Activated CD8-positive, alpha-beta memory T cell treated with anti-CD3 and anti-CD28 coated beads, Interleukin-2, amount 50 U/mL, for 1 hour (primary cell): ENCODE measurements around the gene MAP3K19.
"Not testable (repeated sequence)": the region's sequence is repeated elsewhere in the genome, so short reads cannot be mapped to it uniquely, and the experiment has no call there.

Experiments used
- DNase-seq: peaks from one replicate; pipeline ENCODE4 v3.0.0-alpha.2; 2020; ENCODE audit errors: extremely low read depth

Gene MAP3K19

GRCh38 chr2:135052042-135052876 lies 5.0 kb upstream of the MAP3K19 start, which contains the start of gene RAB3GAP1:
TSS of gene RAB3GAP1 (plus strand) at chr2:135052292. CDS start at chr2:135052308, 16 bp downstream.
- DNase-seq: peak; percentile 89

GRCh38 chr2:135050684-135051083 lies 3.4 kb upstream of the MAP3K19 start:
- no peak for DNase-seq

DNA sequence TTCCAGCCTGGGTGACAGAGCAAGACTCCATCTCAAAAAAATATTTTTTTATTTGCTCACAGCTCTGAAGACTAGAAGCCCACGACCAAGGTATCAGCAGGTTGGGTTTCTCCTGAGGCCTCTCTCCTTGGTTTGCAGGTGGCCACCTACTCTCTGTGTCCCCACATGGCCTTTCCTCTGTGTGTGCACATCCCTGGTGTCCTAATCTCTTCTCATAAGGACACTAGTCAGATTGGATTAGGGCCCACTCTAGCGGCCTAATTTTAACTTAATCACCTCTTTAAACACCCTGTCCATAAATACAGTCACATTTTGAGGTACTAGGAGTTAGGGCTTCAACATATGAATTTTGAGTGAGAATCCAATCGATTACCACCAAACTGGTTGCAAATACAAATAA lies 2.9 kb upstream of the MAP3K19 start:
- no peak for DNase-seq

DNA sequence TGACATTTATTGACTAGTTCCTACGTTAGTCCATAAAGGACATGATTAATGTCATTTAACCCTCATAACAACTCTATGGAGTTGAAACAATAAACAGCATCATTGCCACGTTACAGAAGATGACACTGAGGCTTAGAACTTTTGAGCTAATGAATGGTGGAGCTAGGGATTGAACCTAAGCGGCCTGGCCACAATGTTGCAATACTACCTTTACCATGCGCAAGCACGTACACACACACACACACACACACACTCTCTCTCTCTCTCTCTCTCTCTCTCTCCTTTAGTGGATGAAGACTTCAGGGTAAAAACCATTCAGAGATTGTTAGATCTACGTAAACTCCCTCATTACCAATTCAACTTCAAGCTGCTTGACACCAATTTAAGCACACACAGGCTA lies 875 bp upstream of the MAP3K19 start:
- DNase-seq: no peak

DNA sequence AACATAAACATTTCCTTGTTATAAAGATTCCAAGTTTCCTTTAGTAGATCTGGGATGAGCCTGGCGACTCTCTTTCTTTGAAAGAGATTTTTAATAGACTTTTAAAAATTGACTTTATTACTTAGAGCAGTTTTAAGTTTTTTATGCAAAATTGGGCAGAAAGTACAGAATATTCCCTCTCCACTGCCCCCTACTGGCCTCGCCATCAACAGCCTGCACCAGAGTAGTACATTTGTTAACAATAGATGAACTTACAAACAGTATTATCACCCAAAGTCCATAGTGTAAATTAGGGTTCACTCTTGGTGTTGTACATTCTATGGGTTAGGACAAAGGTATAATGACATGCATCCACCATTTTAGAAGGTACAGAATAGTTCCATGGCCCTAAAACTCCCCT lies 3.9 kb downstream of the MAP3K19 start:
- DNase-seq: no peak

GRCh38 chr2:135037831-135038230 lies 9.4 kb downstream of the MAP3K19 start:
- DNase-seq: no peak

DNA sequence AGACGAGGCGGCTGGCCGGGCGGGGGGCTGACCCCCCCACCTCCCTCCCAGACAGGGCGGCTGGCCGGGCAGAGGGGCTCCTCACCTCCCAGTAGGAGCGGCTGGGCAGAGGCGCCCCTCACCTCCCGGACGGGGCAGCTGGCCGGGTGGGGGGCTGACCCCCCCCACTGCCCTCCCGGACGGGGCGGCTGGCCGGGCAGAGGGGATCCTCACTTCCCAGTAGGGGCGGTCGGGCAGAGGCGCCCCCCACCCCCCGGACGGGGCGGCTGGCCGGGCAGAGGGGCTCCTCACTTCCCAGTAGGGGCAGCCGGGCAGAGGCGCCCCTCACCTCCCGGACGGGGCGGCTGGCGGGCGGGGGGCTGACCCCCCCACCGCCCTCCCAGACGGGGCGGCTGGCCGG lies 14.0 kb downstream of the MAP3K19 start:
- DNase-seq: not testable (repeated sequence)

DNA sequence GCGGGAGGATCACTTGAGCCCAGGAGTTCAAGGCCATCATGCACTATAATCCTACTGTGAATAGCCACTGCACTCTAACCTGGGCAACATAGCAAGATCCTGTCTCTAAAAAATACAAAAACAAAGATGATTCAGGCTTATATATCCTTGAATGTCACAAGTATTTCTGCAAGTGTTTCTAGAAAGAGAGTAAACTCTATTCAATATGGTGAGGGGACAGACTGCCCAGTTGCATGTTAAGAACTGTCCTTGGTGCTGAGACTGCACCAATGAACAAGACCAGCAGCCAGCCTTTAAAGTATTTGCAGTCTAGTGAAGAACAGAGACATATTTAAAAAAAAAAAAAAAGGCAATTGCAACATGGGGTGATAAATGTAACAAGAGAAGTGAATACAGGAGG lies 16.4 kb downstream of the MAP3K19 start:
- no peak for DNase-seq

DNA sequence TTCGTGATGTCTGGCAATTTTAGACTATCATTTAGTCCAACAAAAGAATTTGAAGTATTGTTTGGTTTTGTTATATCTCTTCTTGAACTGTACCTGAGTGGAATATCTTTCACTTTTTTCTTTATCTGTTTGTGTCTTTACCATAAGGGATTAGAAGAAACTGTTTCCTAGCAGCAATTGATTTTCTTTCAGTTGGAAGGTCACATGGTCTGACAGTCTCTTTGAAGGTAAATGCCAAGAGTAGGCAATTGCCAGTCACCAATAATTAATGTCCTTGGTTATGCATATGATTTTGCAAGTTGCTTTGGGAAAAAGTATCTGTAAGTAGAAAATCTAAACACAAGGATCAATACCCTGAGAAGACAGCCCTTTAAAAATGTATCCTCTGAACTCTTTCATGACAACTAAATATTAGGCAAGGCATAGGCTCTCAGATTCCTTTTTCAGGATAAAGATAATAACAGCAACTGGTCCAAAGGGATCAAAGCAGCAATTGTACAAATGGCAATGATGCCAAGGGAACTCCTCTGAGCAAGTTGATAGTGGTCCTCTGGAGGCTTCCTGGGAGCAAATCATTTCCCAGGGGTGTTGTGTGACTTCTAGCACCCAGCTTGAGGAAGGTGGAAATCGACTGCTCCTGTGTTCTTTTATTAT lies 17.6 kb downstream of the MAP3K19 start:
- no peak for DNase-seq

- DNase-seq: no peak
Measured at GRCh38 chr2:135023886-135024485, 23.3 kb downstream of the MAP3K19 start.

DNA sequence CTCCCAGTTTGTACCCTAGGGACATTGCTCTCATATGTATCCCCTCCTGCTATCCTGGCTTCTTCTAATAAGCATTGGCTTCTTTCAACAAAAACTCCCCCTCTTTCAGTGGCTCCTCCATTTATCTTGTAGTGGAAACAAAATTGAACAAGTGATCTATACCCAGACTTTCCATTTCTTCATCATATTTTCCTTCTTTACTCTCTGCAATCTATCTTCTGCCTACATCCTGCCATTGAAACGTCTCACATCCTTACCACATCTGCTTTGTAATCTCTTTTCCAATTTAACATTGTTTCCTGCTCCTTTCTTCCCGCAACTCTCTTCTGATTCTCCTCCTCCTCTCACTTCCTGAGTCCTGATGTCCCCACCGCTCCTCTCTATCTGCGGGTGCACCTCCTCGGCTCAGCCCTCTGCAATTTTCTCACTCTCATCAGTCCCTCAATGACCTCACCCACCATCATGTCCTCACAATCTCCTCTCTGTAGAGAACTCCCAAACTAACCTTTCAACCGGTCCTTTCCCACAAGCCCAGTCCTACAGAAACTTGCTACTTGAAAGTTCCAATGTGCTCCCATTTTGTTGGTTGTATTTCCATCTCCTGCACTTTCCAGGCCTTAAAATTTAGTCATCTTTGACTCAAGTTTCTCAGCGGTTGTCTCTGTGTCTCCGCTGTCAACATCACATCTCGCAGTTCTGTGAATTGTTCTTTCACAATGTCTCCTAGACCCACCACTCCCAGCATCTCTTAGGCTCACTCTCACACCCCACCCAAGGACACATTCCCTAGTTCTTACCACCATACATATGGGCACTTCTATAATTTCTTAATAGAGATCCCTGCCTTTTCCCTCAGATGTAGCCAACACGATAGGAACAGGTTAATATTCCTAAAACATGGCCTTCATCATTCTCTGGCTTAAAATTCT lies 24.0 kb downstream of the MAP3K19 start:
- no peak for DNase-seq

DNA sequence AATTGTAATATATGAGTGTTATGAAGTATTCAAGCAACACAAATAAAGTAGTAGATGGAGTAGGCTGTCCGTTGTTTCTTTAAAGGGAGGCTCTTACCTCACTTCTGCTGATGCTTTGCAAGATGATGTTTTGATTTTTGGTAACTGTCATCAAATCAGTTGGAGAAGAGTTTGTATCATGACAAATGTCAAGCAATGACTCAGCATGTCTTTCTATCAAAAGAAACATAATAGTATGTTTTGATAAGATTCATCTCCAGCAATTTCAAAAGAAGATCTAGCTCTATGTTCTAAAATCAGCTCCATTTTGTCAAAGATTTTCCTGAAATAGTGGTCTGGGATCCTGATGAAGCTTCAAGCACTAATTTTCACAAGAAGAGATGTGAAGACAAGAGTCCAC lies 25.6 kb downstream of the MAP3K19 start:
- DNase-seq: no peak

- DNase-seq: no peak
Measured at GRCh38 chr2:135011633-135012032, 35.6 kb downstream of the MAP3K19 start.

DNA sequence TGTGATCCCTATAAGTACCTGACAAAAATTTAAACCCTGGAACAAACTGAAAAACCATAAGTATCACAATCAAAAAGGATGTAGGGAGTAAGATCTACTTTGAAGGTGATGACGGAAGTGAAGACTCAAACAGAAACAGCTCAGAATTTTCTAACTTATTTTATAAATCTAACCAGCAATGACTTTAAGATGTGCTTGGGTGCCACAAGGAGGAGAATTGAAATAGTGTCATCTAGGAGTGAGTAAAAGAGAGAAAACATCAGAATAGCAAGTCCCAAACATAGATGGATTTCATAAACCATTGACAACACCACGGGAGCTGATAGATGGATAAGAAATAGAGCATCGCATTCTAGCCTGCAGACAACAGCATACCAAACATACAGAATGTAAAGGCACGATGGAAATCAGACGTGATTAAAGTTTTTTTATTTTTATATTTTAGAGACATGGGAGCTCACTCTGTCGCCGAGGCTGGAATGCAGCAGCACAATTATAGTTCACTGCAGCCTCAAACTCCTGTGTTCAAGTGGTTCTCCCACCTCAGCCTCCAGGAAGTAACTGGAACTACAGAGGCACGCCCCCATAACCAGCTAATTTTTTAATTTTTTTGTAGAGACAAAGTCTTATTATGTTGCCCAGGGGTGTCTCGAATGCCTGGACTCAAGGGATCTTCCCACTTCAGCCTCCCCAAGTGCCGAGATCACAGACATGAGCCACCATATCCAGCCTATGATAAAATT lies 36.9 kb downstream of the MAP3K19 start:
- no peak for DNase-seq

DNA sequence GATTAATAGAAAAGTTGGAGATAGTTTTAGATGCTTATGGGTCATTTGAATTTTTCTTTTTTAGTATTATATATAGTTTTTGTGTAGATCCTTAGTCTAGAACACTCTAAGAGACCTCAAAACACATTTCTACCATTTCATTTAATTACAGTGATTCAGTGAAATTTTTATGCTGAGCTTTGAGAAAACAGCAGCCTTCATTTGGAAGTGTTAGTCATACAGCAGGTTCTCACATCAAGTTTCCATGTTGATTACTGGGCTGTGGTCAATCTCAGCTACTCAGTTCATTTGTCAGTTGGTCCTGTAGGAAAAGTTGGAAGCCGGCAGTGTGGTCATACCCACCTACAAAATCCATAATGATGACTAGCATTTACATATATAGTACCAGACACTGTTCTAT lies 37.9 kb downstream of the MAP3K19 start:
- DNase-seq: no peak

DNA sequence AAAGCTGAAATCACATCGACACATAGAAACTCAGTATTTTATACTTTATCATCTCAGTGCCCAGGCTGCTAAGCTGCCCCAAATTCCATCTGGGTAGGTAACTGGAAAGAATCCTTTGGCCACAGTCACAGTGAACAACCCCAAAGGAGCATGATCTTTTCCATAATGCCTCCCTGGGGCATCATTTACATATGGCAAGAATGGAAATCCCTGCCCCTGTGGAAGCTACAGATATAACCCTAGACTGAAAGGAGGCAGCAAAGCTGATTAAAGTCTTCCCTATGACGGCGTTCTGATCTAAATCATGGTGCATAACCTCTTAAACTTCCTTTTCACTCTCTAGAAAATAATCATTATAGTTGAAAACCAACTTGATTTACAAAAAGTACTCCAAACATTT lies 41.5 kb downstream of the MAP3K19 start:
- DNase-seq: no peak

DNA sequence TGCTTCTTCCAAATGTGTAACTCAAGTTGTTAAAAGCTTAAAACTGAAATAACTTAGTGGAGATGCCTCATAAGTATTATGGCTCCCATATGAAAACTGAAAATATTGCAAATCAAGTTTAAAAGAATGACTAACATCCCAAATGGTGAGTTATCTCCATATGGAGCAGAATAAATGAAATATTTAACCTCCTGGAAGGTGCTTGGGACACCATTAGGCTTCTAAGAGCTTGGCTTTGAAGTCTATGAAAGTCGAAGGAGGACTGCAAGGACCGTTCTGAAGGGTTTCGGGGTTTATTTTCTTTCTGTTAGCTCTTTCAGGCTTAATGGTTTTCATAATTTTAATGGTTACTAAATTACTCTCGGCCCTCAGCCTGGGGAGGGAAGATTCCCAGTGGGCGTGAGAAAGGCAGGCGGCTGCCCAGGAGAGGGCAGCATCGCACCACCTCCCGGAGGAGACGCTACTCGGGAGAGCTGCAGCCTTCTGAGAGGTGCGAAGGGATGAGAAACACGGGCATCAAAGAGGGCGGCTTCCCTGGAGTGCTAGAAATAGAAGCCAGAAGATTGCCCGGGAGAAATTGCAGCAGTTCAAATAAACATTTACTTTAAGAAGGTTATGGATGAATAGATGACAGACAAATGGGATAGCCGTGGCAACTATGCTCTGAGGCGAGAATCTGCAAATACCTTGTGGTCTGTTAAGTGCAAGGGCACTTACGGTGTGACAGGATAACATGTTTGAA lies 43.1 kb downstream of the MAP3K19 start:
- peak; percentile 9 for DNase-seq

GRCh38 chr2:135002836-135003235 lies 44.4 kb downstream of the MAP3K19 start:
- no peak for DNase-seq

DNA sequence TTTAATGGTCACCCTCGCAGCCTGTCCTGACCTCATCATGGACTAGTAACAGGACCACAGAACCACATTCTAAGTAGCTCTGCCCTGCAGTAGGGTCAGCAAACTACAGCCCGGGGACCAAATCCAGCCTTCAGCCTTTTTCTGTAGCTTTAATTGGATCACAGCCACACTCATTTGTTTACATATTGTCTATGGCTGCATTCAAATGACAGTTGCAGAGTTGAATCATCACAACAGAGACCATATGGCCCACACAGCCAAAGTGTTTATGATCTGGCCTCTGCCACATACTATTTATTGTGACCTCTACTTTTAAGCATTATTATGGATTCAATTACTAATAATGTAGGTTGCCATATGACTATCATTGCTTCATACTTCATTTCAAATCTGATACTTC lies 47.7 kb downstream of the MAP3K19 start:
- DNase-seq: no peak

- DNase-seq: no peak
Measured at GRCh38 chr2:134988994-134989605, 58.1 kb downstream of the MAP3K19 start.
